PC-3 (cell line): ENCODE data around the gene AHCYL2. TPM values are rescaled to one million over a fixed set of nuclear protein-coding genes. Genes with fewer than 3 reads are reported as not detected.

Source experiments
- ATAC-seq: fragments of 200-7000 bp; cut with Tn5 transposase; 2 replicates; pipeline ENCODE4 v1.9.1; 2020; ENCODE audit warnings: mild to moderate bottlenecking, moderate library complexity
- BruUV-seq: library from RNA; stranded (reverse); fragments of 400-500 nt; replicated peaks from 2 replicates; lab custom pipeline; 2021; lab: Mats Ljungman, UMichigan
- CTCF ChIA-PET: fragments of 300-600 bp; sonication (Branson Sonifier 250); formaldehyde crosslinking; loops from one replicate; lab custom pipeline; 2022; ENCODE audit warnings: antibody characterized with exemption; lab: Charles Lee
- POLR2A ChIA-PET: fragments of 300-600 bp; sonication (Branson Sonifier 250); formaldehyde crosslinking; loops from one replicate; lab custom pipeline; 2022; ENCODE audit warnings: antibody characterized with exemption; ENCODE audit not compliant: unreplicated experiment; lab: Charles Lee
- DNase-seq: peaks from one replicate; pipeline ENCODE4 v3.0.0-alpha.2; 2015
- H2AFZ ChIP-seq: fragments of 300-600 bp; sonication (generic); 2 replicates; pipeline ENCODE4 v1.6.0; 2016; ENCODE audit warnings: antibody characterized with exemption, low read length
- H3F3A ChIP-seq: fragments of 300-600 bp; sonication (generic); one replicate; pipeline ENCODE4 v1.6.0; 2017; ENCODE audit warnings: antibody characterized with exemption, low read length, control low read depth, mild to moderate bottlenecking; ENCODE audit not compliant: unreplicated experiment
- H3K27ac ChIP-seq: fragments of 300-600 bp; sonication (generic); 2 replicates; pipeline ENCODE4 v1.5.1; 2016; ENCODE audit warnings: mild to moderate bottlenecking, low read length
- H3K27me3 ChIP-seq: fragments of 300-600 bp; sonication (generic); 2 replicates; pipeline ENCODE4 v1.6.1; 2016; ENCODE audit warnings: low read length, mixed read lengths
- H3K36me3 ChIP-seq: fragments of 300-600 bp; sonication (generic); 2 replicates; pipeline ENCODE4 v1.6.1; 2016; ENCODE audit warnings: low read depth, mixed run types, low read length, mixed read lengths
- H3K4me1 ChIP-seq: fragments of 300-600 bp; sonication (generic); 2 replicates; pipeline ENCODE4 v1.5.1; 2016; ENCODE audit warnings: low read length; ENCODE audit not compliant: insufficient read depth
- H3K4me2 ChIP-seq: fragments of 300-600 bp; sonication (generic); 2 replicates; pipeline ENCODE4 v1.6.0; 2016; ENCODE audit warnings: low read length
- H3K4me3 ChIP-seq: fragments of 300-600 bp; sonication (generic); 2 replicates; pipeline ENCODE4 v1.5.1; 2016; ENCODE audit warnings: mild to moderate bottlenecking, low read length, mixed read lengths
- H3K79me2 ChIP-seq: fragments of 300-600 bp; sonication (generic); 2 replicates; pipeline ENCODE4 v1.6.1; 2017; ENCODE audit warnings: low read length, mixed read lengths
- H3K9ac ChIP-seq: fragments of 300-600 bp; sonication (generic); 2 replicates; pipeline ENCODE4 v1.6.0; 2016; ENCODE audit warnings: mild to moderate bottlenecking, low read length
- H3K9me2 ChIP-seq: fragments of 300-600 bp; sonication (generic); replicated peaks from 2 replicates; pipeline ENCODE4 v1.6.1; 2016; ENCODE audit warnings: mixed run types, low read length, mixed read lengths
- H3K9me3 ChIP-seq: fragments of 300-600 bp; sonication (generic); 2 replicates; pipeline ENCODE4 v1.6.1; 2016; ENCODE audit warnings: low read length, mixed read lengths
- H4K20me1 ChIP-seq: fragments of 300-600 bp; sonication (generic); 2 replicates; pipeline ENCODE4 v1.6.1; 2016; ENCODE audit warnings: low read length, mixed read lengths
- EZH2 ChIP-seq: fragments of 300-600 bp; sonication (generic); IDR thresholded peaks from one replicate; pipeline ENCODE4 v1.6.1; 2017; ENCODE audit warnings: antibody characterized with exemption, mild to moderate bottlenecking, low read length; ENCODE audit not compliant: unreplicated experiment
- EZH2phosphoT487 ChIP-seq: fragments of 300-600 bp; sonication (generic); IDR thresholded peaks from 2 replicates; pipeline ENCODE4 v1.6.1; 2018; ENCODE audit warnings: mild to moderate bottlenecking, antibody characterized with exemption, low read length, borderline replicate concordance
- intact Hi-C: fragments of 100-400 bp; cut with micrococcal nuclease; formaldehyde crosslinking; loops from 2 replicates; pipeline ENCODE4 v1.9.0; 2023
- total RNA-seq: library from RNA; depleted of rRNA; stranded (reverse); fragments of >200 nt; gene quantifications from 2 replicates; pipeline ENCODE4 v1.2.3, GENCODE V29; 2014
- TF ChIP-seq, protein P1 (sequence below): fragments of 300-600 bp; sonication (generic); conservative IDR thresholded peaks from 2 replicates; pipeline ENCODE4 v1.5.1; 2017; ENCODE audit warnings: antibody characterized with exemption, low read depth, mild to moderate bottlenecking, low read length

The AHCYL2 gene
- total RNA-seq, 1 experiment from 2014 or later: 9.2 TPM

DNA sequence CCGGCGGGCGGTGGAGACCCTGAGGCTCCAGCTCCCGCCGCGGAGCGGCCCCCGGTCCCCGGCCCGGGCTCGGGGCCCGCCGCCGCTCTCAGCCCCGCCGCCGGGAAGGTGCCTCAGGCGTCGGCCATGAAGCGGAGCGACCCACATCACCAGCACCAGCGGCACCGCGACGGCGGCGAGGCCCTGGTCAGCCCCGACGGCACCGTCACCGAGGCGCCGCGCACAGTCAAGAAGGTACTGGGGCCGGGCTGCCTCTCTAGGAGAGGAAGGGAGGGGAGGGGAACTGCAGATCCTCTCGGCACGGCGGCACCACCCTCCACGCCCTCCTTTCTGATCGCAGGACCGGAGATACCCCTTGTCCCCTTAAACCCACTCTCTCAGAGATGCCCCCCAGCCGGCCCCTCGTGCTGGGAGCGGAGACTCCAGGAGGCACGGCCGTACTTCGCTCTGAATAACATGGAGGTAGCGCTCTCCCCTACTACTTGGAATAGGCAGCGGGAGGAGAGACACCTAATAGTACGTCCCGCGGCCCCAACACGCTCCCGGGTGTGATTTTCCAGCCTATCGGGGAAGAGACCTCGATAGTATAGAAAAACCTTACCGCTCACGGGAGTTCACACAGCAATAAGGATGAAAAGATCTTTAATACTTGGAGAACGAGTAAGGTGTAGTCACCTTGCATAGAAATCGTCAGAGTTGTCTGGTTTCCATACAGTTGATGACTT lies 538 bp downstream of the AHCYL2 start:
- H3K4me3 ChIP-seq: peak overlapping the region; percentile 82
- POLR2A ChIA-PET: interaction anchor here (0.5 to 0.7 kb wide), 3 partner anchors 73 to 159 kb away, joined by 3 to 9 read pairs (median 4); no protein-coding TSS in a partner anchor
- H3K4me2 ChIP-seq: peak overlapping the region; percentile 83
- H3K27ac ChIP-seq: no peak overlapping the region
- H2AFZ ChIP-seq: peak overlapping the region; percentile 94
- H4K20me1 ChIP-seq: no peaks in the 10 kb centered on the region
- no peaks in the 10 kb centered on the region for H3K9me3 ChIP-seq
- H3K27me3 ChIP-seq: no peaks in the 10 kb centered on the region
- H3K79me2 ChIP-seq: peaks cover 35% of the 10 kb centered on the region
- TF ChIP-seq EZH2 (no peak), EZH2phosphoT487 (no peak)
- TF ChIP-seq, protein P1, sequence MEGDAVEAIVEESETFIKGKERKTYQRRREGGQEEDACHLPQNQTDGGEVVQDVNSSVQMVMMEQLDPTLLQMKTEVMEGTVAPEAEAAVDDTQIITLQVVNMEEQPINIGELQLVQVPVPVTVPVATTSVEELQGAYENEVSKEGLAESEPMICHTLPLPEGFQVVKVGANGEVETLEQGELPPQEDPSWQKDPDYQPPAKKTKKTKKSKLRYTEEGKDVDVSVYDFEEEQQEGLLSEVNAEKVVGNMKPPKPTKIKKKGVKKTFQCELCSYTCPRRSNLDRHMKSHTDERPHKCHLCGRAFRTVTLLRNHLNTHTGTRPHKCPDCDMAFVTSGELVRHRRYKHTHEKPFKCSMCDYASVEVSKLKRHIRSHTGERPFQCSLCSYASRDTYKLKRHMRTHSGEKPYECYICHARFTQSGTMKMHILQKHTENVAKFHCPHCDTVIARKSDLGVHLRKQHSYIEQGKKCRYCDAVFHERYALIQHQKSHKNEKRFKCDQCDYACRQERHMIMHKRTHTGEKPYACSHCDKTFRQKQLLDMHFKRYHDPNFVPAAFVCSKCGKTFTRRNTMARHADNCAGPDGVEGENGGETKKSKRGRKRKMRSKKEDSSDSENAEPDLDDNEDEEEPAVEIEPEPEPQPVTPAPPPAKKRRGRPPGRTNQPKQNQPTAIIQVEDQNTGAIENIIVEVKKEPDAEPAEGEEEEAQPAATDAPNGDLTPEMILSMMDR: no peak
- peak; percentile 41 for DNase-seq
- no peaks in the 10 kb centered on the region for H3K9me2 ChIP-seq
- no peaks in the 10 kb centered on the region for H3F3A ChIP-seq
- peak; percentile 57 for ATAC-seq
- H3K4me1 ChIP-seq: peaks cover 22% of the 10 kb centered on the region
- no peaks in the 10 kb centered on the region for H3K36me3 ChIP-seq
- H3K9ac ChIP-seq: peak overlapping the region; percentile 63
- CTCF ChIA-PET: interaction anchor here (0.7 kb wide), 2 partner anchors 62 to 142 kb away, joined by 4 to 5 read pairs; no protein-coding TSS in a partner anchor
- intact Hi-C loops: no loop called here
- BruUV-seq: no TSS peak

DNA sequence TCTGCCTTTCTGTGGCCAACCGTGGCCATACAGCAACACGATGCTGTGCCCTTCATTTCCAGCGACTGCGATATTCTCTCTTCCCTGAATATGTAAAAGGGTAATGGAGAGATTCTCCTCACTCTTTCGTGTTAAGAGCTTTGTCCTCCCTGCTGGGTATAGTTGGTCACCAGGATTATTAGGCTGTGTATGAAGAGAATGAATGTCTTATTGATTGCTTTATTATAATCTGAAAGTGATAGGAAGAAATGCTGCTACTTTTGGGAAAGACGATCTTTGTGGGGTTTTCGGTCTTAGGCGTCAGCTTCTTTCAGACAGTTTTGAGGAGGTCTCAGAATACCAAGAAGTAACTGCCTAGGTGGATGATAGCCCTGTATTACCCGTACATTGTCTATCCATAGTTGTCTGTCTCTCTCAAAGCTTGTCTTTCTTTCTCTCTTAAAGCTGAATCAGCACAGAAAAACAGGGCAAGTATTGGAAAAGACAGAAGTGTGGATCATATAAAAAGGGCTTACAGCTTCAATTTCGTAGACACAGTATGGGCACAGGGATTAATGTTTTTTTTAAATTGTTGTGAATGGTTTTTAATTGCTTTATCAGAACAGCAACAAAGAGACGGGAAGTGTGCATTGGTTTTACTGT lies 1.2 kb downstream of the AHCYL2 start:
- Histone ChIP-seq H3K4me3 (peak overlapping the region; percentile 82), H3K27ac (no peak overlapping the region), H3K4me1 (peaks cover 22% of the 10 kb centered on the region), H3K36me3 (no peaks in the 10 kb centered on the region), H2AFZ (peak overlapping the region; percentile 94), H3K9me2 (no peaks in the 10 kb centered on the region), H3K4me2 (peak overlapping the region; percentile 83), H3K9me3 (no peaks in the 10 kb centered on the region), H3F3A (no peaks in the 10 kb centered on the region), H4K20me1 (no peaks in the 10 kb centered on the region), H3K9ac (peak overlapping the region; percentile 63), H3K27me3 (no peaks in the 10 kb centered on the region), H3K79me2 (peaks cover 35% of the 10 kb centered on the region)
- DNase-seq (no peak), ATAC-seq (peak; percentile 4)
- ChIA-PET CTCF (interaction anchor here (0.6 to 0.9 kb wide), 2 partner anchors 72 to 134 kb away, joined by 3 to 5 read pairs; no protein-coding TSS in a partner anchor), POLR2A (interaction anchor here (0.8 kb wide), 1 partner anchor 53 kb away, joined by 4 read pairs; no protein-coding TSS in a partner anchor)
- BruUV-seq: TSS peak; percentile 55
- intact Hi-C loops: no loop called here
- no peak for TF ChIP-seq EZH2
- TF ChIP-seq, protein P1: no peak
- TF ChIP-seq EZH2phosphoT487: no peak
